HG02981 (cell line): ENCODE results near the gene CHRM5.

ENCODE experiments used
- ATAC-seq: cut with Tn5 transposase; IDR thresholded peaks from one replicate; pipeline ENCODE4 v1.9.1; 2021; ENCODE audit warnings: mild to moderate bottlenecking, moderate library complexity; ENCODE audit not compliant: unreplicated experiment

The CHRM5 gene, protein sequence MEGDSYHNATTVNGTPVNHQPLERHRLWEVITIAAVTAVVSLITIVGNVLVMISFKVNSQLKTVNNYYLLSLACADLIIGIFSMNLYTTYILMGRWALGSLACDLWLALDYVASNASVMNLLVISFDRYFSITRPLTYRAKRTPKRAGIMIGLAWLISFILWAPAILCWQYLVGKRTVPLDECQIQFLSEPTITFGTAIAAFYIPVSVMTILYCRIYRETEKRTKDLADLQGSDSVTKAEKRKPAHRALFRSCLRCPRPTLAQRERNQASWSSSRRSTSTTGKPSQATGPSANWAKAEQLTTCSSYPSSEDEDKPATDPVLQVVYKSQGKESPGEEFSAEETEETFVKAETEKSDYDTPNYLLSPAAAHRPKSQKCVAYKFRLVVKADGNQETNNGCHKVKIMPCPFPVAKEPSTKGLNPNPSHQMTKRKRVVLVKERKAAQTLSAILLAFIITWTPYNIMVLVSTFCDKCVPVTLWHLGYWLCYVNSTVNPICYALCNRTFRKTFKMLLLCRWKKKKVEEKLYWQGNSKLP

DNA sequence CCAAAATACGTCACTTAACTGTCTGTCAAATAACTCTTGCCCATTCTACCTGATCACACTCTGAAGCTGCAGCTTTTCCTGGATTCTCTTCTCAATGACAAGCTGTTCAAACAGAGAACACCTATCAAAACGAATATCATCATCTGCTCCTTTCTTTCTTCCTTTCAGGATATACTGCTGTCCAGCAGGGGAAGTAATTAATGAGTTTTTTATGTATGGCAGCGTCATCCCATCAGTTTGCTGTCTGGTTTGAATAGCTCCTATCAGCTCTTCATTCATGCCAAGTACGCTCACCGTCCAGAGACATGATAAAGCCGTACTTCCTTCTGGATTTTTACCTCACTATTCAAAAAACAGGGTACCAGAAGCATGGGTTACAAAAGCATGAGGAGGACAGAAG lies at the start of gene CHRM5:
Gene CHRM5 (plus strand): TSS at position 274 of the 400 bp plus-strand sequence. CDS start 94,221 bp downstream, outside the sequence.
- no peak for ATAC-seq

DNA sequence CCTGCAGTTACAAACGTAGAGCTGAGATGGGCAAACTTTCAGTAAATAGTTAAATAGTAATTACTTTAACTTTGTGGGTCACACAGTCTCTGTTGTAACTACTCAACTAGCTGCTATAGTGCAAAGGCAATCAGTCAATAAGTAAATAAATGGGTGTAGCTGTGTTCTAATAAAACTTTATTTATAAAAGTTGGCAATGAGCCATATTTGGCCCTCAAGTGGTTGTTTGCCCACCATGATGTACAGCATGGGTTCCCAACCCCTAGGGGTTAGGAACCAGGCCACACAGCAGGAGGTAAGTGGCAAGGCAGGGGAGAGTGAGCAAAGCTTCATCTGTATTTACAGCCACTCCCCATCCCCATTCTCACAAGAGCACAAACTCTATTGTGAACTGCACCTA lies 44.9 kb upstream of the CHRM5 start:
- ATAC-seq, result no peak

DNA sequence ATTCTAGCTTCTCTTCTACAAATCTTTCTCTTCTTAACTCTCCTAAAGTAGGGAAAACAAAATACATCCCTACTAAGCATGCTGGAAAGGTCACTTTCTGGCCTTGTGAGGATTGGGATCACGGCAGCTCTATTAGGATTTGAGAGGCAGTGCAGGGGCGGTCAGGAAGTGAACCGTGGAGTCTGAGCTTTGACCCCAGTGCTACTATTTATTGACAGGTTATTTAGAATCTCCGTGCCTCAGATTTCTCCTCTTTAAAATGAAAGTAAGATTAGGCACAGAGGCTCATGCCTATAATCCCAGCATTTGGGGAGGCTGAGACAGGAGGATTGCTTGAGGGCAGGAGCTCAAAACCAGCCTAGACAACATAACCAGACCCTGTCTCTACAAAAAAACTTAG lies 42.0 kb upstream of the CHRM5 start:
- ATAC-seq, result no peak

DNA sequence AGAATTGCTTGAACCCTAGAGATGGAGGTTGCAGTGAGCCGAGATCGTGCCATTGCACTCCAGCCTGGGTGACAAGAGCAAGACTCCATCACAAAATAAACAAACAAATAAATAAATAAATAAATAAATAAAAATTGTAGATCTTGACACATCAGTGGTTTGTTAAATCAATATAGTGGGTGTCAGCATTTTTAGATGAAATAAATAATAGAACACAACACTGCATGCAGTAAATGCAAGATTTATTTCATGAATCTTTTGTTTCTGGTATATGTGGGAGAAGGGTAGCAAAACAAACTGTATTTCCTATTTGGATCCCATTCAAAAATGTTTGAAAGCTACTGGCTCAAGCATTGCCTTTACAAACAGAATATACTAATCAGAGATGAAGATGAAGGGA lies 35.6 kb upstream of the CHRM5 start:
- no peak for ATAC-seq

DNA sequence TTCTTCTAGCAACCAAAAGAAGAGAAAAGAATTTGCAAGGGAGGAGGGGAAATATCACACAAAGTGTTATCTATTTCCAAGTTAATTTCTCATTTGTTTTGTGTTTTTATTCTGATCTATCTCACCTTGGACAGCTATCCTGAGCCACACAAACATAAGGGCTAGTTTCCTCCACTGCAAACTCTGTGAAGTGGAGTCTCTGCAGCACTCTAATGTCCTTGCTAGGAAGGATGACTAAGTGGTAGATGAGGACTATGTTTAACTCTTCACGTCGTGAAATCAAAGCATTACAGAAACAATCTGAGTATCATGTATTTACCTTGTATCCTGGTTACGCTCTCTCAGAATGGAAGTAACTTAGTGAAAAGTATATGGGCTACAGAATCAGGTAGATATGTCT lies 33.9 kb upstream of the CHRM5 start:
- no peak for ATAC-seq

DNA sequence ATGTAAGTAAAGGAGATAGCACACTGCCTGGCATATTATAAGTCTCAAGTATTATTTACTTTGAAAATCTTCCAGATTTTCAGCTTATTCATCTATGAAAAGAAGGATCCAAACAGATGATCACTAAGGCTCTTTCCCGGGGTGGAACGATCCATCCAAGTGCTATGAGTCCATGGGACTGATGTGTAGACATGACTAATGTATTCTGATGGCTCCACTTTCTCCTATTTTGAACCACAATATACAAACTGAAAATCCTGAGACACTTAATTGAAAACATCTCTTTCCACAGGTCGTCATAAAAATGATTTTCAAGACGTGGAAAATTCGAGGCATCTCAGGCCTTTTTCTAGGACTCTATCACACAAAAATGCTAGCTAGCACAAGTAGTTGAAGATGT lies 33.4 kb upstream of the CHRM5 start:
- ATAC-seq, result no peak

DNA sequence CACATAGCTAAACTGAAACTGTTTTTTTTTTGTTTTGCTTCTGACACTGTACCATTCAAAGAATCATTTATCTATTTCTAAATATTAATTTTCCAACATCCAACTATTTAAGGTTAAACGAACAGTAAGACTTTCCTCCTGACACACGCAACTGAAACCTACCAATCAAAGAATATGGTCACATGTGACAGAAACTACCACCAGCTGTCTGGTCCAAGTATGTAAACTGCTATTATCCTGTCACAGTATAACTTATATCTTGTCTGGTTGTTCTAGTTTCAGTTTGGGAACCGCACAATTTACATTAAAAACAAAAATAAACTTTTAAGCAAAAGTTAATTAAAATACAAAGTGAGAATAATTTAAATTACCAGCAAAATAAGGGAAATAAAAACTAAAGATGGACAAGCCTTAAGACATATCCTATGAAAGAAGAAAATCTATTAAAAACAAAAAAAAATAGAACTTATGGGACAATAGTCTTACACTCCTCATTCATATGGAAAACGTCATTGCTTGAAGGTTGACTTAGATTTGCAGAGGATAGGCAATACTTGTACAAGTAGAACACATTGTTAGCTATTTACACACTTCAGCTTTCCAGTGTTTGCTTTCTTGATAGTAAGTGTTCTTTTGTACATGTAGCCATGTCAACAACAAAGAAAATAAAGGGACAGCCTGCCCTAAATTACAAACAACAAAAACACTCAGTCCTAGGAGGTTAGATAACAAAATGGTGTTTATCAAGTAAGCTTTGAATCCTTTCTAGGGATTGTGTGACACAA lies 26.8 kb upstream of the CHRM5 start:
- no peak for ATAC-seq

DNA sequence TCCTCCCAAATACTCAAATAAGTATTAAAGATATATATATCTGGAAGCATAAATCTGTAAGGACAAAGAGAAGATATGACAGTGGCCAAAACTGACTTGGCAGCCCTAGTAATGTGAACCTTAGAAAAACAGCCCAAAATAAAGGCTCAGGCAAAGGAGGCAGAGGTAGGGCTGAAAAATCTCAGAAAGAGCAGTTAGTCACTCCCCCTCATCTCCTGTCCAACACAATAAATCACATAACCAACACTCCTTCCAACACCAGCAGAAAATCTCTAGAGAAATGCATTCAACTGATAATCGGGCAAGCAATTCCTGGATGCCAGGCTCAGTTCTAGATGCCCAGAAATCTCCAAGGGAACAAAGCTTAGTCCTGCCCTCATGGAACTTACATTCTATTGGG lies 22.1 kb upstream of the CHRM5 start:
- ATAC-seq, result no peak

DNA sequence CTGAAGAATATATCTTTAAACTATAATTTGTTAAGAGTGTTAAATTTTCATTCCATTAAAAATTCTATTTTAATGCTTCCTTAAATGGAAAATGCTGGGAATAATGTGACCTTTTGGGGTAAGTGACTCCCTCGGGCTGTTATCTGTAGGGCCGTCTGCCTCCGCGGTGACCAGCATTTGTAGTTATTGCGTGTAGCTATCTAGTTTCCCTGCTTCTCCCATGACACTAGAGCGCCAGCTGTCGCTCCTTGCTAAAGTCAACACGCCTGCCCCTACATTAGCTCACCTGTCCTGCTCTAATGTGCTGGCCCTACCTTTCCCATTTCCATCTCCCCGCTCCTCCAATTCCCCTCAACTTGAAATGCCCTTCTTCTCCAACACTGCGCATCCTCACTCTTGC lies 12.4 kb upstream of the CHRM5 start:
- no peak for ATAC-seq

DNA sequence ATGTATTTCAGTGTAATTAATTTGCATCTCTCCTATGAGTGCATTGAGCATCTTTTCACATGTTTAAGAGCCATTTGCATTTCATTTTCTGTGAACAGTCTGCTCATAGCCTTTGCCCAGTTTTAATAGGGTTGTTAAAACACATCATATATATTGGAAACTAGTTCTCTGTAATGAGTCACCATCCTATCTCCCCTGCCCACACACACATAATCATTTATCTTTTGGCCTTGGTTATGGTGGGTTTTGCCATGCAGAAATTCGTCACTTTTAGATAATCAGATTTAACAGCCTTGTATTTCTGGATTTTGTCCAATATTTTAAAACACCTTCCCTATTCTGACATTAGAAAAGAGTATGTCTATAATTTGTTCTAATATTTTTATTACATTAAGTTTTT lies 11.9 kb upstream of the CHRM5 start:
- no peak for ATAC-seq

DNA sequence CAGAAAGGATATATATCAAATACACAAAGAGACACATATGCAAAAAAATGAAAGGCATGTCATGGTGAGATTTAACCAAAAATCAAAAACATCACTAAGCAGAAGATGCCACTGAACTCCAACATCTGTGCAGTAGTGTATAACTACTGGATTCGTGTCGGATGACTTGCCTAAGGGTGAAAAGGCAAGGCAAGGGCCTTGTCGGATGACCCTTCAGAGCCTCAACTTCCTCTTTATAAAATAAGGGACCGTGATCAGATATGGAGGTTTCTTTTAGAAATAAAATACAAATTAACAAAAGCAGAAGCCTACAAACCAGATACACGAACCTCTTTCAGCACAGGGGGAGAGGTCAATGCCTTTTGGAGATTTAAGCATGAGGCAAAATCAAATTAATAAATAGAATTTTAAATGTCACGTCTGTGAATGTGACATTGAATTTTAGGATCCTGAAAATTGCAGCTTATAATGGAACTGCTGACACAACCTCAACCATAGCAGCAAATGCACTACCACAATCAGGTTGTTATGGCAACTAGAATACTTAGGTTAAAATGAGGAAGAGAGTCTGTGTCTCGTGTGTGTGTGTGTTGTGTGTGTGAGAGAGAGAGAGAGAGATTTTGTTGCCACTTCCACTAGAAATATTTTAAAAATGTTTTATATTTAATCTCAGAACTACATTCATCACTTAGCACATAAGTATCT lies 8.3 kb upstream of the CHRM5 start:
- no peak for ATAC-seq

DNA sequence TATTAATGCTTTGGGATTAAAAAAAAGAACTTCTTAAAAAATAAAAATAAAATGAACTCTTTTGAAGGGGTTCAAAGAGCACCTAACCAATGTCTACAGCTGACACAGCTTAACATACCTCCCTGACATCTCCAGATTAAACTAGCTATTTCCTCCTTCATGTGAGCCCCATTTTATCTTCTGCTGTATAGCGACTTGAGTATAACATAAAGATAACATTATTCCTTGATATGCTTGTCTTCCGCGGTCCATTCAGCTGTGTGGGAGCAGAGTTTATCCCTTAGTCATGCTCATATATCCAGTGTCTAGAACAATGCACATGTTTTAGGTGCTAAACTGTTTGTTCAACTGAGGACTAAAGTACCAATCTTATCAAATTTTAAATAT lies 7.8 kb upstream of the CHRM5 start:
- no peak for ATAC-seq

DNA sequence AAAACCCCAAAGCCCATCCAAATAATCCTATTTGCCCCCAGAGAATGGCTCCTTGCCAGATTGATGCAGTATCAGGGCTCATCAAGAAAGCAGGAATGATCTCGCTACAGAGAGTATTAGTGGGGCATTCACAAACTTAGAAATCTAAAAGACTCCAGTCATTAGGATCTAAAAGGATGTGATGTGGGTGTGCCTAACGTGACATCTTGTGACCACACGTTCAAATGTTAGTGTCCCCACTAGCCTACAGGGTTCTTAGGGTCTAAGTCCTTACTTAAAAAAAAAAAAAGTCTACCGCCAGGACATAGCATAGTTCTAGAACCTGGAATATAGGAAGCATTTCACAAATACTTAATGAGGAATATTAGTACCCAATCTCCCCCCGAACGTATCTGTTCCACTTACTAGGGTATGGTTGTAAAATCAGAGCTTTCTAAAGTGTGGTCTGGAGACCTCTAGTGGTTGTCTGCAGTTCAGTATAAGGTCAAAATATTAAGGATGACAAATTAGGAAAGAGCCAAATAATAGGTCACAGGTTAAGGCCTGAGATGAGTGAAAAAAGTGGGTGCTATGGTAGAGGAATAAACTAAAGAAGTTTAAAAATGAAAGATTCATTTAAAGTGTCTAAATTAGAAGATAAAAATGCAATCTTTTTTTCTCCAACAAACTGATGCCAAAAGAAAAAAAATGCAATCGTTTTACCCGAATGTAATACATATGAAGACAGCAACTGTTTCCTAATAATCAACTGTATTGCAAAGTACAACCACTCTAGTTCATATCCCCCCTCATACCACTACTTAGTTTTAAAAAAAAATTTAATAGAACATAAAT lies 4.2 kb upstream of the CHRM5 start:
- no peak for ATAC-seq

DNA sequence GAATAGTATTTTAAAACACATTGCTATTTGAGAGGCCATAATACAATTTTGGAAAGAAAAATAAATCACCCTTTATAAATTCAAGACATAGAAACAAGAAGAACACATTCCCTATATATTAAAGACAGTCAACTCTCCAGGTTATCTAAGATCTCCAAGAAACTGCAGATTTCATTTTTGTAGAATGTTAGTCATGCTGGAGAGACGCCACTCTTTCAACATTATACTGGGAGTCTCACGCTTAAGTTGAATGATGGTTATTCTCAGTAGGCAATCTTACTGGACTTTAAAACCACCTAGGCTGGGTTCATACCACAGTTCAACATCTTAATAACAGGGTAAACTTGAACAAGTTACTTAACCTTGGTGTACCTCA lies 3.6 kb upstream of the CHRM5 start:
- no peak for ATAC-seq

DNA sequence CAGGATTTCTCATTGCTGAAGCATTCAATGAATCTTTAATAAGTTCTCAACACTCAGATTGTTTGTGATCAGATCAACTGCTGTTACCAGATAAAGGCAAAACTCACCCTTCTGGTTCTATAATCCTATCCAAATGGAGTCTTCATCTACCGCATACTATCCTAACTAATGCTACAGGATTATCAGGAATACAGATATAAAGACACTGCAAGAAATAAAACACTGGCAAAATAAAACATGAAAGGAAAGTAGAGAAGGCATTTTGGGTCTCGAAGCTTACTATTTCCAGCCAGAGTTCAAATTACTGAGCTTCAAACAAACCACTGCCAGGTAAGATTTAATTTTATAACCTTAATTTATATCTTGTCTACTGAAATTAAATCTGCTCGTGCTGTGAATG lies 524 bp downstream of the CHRM5 start:
- no peak for ATAC-seq

DNA sequence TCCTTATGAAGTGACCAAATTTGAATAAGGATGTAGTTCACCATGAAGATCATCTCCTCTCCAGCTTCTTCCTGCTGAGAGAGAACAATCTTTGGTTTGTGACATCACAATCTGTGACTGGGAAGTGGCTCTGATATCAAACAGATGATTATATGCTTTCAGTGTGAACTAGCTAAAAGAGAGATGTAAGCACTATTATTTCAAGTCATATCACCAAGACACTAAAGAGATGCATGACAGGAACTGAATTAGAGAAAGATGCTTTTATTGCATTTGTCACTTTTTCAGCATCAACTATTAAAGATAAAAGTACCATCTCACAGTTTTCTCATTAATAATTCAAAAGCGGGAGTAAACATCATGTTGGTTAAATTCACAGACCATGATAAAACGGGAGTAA lies 3.5 kb downstream of the CHRM5 start:
- ATAC-seq, result no peak

DNA sequence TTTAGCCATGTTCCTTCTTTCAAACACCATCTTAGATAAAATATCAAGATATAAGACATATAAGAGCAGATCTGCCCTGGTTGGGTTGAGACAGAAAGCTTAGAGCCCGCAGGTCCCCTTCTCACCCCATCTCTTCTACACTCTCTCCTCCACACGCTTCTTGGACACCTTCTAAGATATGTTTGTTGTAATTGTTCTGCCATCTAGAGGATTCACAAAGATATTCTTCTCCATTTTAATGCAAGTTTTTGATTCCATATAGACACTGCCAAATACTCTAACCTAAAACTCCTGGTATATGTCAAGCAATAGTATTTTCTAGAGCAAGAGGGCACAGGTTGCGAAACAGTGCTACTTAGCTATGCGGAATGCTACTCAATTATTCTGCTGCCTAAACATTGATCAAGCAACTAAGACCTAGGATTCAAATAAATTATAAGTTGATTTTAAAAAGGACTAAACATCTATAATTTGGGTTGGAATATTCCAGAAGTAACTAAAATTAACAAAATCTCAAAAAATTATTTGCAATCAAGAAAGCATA lies 6.8 kb downstream of the CHRM5 start:
- ATAC-seq, result no peak

DNA sequence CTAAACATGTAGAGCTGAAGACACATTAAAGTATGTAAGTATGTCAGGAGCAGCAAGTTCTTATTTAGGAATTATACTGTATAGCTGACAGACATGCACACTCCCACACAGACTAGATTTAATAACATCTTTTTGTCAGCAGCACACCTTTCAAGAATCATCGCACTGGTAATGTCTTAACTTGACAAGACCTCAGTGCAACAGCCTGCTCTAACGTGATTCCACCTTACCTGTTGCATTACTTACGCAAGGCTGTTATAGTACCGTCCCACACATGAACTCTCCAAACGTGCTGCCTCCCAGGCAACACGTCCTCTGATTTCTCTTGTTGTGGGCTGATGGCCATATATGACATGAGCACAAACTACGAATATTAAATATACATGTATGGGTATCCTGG lies 11.9 kb downstream of the CHRM5 start:
- no peak for ATAC-seq

DNA sequence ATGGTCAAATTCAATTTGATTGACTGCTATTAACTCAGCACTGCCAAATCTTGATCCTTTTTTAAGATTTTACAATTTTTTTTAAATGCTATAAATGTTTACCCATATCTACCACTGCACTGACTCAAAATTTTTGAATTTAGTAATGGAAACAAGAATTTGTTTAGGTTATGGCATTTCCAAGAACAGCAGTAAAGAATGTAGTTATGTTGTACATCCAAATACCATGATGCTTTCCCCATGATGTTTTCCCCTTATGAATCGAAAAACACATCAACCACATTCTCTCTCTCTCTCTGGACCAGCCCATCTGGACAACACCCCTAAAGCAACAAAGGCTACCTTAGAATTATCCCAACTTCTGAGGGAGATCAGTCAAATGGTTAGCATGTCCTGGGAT lies 14.2 kb downstream of the CHRM5 start:
- ATAC-seq, result no peak

DNA sequence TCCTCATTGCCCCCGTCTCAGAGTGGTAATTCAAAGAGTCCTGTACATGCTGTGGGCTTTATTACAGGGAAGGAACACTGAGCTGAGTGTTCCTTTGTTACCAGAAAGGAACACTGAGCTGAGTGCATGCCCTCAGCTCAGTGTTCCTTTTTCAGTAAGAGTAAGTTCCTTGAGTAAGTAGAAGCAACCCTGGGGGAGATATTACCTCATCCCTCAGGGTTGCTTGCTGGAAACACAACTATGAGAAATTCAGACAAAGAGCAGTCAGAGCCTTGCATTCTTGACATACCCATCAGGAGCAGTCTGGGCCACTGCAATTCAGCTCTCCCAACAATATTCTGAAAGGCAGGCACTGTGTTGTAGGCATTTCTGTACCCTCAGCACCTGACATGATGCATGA lies 17.0 kb downstream of the CHRM5 start:
- no peak for ATAC-seq
